GM12875 (cell line): ENCODE results near the gene CCDC175.

Experiments
- H3K4me3 ChIP-seq: one replicate; pipeline ENCODE4 v1.5.1; 2011; ENCODE audit warnings: low read depth, low read length, control low read depth
- TF ChIP-seq, protein P1 (sequence below): IDR thresholded peaks from 2 replicates; pipeline ENCODE4 v1.5.1; 2011; ENCODE audit warnings: low read depth, mild to moderate bottlenecking, control low read depth, inconsistent platforms, low read length, moderate library complexity, borderline replicate concordance; ENCODE audit not compliant: insufficient read depth

The CCDC175 gene

DNA sequence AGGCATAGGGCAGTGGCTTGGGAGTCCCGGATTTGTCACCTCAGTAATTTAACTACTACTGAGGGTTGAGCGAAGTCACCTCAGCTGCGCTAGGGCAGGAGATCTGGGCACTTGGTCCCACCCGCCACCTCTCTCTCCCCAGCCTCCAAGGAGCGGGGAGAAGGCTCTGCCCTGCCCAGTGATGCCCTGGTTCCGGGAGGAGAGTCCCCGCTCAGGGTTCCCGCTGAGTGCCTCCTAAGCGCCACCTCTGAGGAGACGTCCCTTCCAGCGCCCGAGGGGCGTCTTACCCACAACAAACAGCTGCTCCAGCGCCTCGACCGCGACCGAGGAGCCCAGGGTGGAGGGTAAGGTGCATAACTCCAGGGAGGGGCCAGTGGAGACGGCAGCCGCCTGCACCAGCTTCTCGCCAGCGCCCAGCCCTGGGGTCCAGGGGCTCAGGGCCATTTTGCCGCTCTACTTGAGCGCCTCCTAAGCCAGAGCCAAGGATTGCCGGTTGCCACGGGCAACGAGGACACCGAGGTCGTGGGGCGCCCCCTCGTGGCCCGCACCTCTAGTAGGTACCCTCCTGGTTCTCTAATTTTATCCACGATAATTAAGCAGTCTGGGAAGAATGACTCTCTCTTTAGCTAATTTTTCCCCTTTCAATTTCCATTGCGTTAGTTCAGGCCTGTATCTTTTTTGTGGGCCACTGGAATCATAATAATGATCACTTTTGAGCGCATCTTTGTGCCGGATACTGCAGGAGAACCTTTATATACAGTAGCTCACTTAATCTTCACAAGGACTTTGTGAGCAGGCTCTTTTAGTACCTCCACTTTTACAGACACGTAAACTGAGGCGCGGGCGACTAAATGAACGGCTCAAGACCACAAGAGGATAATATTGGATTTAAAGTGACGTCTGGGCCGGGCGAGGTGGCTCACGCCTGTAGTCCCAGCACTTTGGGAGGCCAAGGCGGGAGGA is at the start of gene CCDC175:
TSS of gene CCDC175 (minus strand) at position 481 of the 963 bp plus-strand sequence. CDS start at position 444, 37 bp downstream.
- peak within 1 kb of the TSS; percentile 35 for H3K4me3 ChIP-seq
- TF ChIP-seq, protein P1, sequence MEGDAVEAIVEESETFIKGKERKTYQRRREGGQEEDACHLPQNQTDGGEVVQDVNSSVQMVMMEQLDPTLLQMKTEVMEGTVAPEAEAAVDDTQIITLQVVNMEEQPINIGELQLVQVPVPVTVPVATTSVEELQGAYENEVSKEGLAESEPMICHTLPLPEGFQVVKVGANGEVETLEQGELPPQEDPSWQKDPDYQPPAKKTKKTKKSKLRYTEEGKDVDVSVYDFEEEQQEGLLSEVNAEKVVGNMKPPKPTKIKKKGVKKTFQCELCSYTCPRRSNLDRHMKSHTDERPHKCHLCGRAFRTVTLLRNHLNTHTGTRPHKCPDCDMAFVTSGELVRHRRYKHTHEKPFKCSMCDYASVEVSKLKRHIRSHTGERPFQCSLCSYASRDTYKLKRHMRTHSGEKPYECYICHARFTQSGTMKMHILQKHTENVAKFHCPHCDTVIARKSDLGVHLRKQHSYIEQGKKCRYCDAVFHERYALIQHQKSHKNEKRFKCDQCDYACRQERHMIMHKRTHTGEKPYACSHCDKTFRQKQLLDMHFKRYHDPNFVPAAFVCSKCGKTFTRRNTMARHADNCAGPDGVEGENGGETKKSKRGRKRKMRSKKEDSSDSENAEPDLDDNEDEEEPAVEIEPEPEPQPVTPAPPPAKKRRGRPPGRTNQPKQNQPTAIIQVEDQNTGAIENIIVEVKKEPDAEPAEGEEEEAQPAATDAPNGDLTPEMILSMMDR: peak; percentile 93

GRCh38 chr14:59622631-59623030 is 46.0 kb upstream of the CCDC175 start:
- no peak overlapping the region for H3K4me3 ChIP-seq
- TF ChIP-seq, protein P1: no peak

- TF ChIP-seq, protein P1: no peak
- H3K4me3 ChIP-seq: no peak overlapping the region
Observed at GRCh38 chr14:59619061-59619460, 42.4 kb upstream of the CCDC175 start.

GRCh38 chr14:59601056-59601455 is 24.4 kb upstream of the CCDC175 start:
- no peak overlapping the region for H3K4me3 ChIP-seq

GRCh38 chr14:59600211-59600945 is 23.8 kb upstream of the CCDC175 start:
- TF ChIP-seq, protein P1: no peak
- H3K4me3 ChIP-seq: no peak overlapping the region

More at GRCh38 chr14:59601056-59601455, 24.4 kb upstream of the CCDC175 start:
- TF ChIP-seq, protein P1: no peak

DNA sequence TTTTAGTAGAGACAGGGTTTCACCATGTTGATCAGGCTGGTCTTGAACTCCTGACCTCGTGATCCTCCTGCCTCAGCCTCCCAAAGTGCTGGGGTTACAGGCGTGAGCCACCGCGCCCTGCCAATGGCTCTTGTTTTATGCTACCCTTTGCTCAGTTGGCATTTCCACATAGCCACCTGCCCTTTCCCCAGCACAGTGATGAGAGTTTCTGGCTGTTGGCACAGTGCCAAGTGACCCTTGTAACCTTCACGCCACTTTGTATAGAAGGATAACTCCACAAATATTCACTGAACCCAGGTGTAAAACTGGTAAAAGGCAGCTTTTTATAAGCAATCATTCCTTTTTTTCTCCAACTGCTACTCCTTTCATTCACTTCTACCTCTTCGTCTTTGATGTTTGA is 18.5 kb upstream of the CCDC175 start:
- TF ChIP-seq, protein P1: no peak
- no peak overlapping the region for H3K4me3 ChIP-seq
